ENCODE data around the gene NRIP1.

NRIP1 gene

DNA sequence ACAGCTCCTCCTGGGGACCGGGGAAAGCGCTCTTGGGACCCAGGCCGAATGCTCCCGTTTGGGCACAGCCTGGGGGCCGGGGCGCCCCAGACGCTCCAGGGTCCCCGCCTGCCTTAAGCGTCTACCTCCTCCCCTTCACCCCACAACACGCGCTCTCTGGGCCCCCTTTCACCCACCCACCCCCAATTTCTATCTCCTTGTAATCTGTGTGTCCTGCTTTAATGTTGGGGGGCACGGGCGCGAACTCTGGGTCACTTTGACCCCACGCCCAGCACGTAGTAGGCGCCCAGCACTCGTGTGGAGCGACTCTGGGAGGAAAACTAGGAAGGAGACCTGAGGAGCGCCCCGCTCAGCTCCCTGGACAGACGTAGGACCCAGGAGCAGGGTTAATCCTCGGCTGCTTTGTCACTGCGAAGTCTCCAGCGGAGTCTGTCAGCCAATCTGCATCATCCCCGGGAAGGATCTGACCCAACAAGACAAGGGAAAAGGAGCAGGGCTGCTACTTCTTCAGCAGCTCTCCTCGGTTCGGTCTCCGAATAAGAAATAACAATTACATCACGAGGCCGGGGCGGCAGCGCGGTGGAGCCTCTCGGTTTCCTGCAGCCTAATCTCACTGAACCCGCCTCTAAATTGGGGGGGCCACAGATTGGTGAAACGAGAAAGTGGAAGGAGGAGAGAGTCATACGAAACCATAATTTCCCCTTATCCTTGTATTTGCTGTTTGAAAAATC lies 757 bp upstream of the NRIP1 start:
- Histone ChIP-seq H3K9me3 (ENCODE audit: control insufficient read depth in 2 of 2, low read length in 2 of 2) (no peaks in the 10 kb centered on the region), H3K9ac (ENCODE audit: low read length in 2 of 2) (peak overlapping the region; percentile 81 to 90), H3K4me1 (ENCODE audit: control insufficient read depth, insufficient read depth, low read length) (peaks cover 2% of the 10 kb centered on the region), H3K4me3 (ENCODE audit: low read length in 2 of 2) (peak overlapping the region; percentile 62 to 79), H3K36me3 (ENCODE audit: control insufficient read depth in 2 of 2, insufficient read depth in 2 of 2, low read length in 2 of 2) (no peaks in the 10 kb centered on the region), H3K27ac (ENCODE audit: low read length) (peak overlapping the region; percentile 91), H3K27me3 (ENCODE audit: control insufficient read depth in 1 of 2, insufficient read depth in 2 of 2, low read length in 2 of 2) (no peaks in the 10 kb centered on the region)

DNA sequence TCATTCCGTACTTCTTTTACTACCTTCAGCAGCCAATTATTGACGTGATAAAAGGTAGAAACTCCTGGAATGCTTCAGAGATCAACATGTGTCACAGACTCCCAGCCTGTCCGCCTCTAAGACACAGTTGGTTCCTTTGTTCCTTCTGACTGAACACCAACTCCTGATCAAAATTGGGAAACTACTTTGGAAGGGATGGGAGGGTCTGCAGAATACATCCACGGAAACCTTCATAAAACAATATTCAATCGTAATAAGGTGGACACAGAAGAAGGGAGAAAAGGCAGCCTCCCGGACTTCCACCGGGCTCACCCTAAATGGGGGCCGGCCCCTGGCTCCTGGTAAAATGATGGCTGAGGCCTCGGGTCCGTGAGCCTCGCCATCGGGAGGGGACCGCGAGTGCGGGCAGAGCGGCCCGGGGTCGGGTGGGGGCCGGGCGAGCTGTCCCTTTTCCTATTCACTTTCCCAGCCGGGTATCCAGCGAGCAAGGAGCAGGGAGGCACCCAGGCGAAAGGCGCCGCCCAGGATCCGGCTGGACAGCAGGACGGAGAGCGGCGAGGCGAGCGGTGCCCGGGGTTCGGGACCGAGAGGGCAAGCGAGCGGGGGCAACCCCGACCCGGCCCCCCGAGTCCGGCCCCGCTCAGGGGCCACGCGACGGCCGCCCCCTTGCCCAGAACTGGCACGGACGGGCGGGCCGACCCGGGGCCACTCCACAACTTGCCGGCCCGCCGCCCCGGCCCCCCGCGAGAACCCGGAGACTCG lies 805 bp downstream of the NRIP1 start:
- H3K27me3 ChIP-seq (ENCODE audit: control insufficient read depth in 1 of 2, insufficient read depth in 2 of 2, low read length in 2 of 2): no peaks in the 10 kb centered on the region
- H3K9ac ChIP-seq (ENCODE audit: low read length in 2 of 2): peak overlapping the region; percentile 71 to 72
- no peaks in the 10 kb centered on the region for H3K9me3 ChIP-seq (ENCODE audit: control insufficient read depth in 2 of 2, low read length in 2 of 2)
- peaks cover 2% of the 10 kb centered on the region for H3K4me1 ChIP-seq (ENCODE audit: control insufficient read depth, insufficient read depth, low read length)
- H3K36me3 ChIP-seq (ENCODE audit: control insufficient read depth in 2 of 2, insufficient read depth in 2 of 2, low read length in 2 of 2): no peaks in the 10 kb centered on the region
- H3K27ac ChIP-seq (ENCODE audit: low read length): peak overlapping the region; percentile 68
- peak overlapping the region; percentile 78 to 87 for H3K4me3 ChIP-seq (ENCODE audit: low read length in 2 of 2)

DNA sequence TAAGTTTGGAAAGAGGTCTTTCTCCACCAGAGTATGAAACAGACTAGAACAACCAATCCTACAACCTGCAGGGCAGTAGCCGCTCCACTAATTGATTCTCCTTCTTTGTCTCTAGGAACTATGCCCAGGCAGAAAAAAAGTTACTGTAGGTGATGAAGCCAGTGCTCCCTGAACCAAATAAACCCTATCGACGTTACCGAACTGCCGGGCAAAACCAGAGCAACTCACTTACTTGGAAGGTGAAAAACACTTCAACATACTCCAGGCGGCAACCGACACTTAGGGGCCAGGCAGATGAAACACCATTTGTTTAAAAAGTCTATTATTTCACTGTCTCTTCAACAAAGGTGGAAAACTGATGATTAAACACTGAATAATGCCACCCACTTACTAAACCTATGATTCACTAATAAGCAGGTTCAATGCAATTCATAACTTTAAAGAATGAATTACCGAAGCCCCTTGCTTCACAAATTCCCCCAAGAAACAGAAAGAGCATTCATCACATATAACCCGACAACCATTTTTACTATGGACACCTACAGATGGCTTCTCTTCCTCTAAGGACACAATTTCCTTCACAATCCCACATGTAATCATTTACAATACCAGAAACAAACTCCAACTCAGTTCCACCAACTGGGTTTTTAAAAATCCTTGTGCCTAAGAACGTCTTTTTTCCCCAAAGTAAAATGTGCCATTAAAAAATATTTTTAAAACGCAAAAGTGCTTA lies 1.6 kb downstream of the NRIP1 start:
- H3K27me3 ChIP-seq (ENCODE audit: control insufficient read depth in 1 of 2, insufficient read depth in 2 of 2, low read length in 2 of 2): no peaks in the 10 kb centered on the region
- H3K4me3 ChIP-seq (ENCODE audit: low read length in 2 of 2): peak overlapping the region; percentile 78 to 87
- H3K4me1 ChIP-seq (ENCODE audit: control insufficient read depth, insufficient read depth, low read length): peaks cover 2% of the 10 kb centered on the region
- no peaks in the 10 kb centered on the region for H3K9me3 ChIP-seq (ENCODE audit: control insufficient read depth in 2 of 2, low read length in 2 of 2)
- H3K9ac ChIP-seq (ENCODE audit: low read length in 2 of 2): peak overlapping the region; percentile 71 to 72
- H3K36me3 ChIP-seq (ENCODE audit: control insufficient read depth in 2 of 2, insufficient read depth in 2 of 2, low read length in 2 of 2): no peaks in the 10 kb centered on the region
- H3K27ac ChIP-seq (ENCODE audit: low read length): no peak overlapping the region

DNA sequence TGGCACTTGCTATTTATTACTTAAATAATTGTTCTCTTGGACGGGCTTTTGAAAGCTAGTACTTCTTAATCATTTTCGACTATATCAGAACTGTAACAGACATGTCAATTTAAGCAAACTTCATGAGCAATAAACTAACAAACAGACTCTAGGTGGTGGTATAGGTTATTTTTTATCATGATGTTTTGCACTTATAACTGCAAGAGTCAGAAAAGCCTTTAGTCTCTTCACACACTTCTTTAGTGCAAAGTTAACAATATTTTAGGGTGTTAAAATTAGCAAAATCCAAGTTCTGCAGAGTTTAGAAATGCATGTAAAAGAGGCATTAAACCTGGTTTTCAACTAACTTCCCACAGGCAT lies 2.2 kb downstream of the NRIP1 start:
- H3K36me3 ChIP-seq (ENCODE audit: control insufficient read depth in 2 of 2, insufficient read depth in 2 of 2, low read length in 2 of 2): no peaks in the 10 kb centered on the region
- no peak overlapping the region for H3K27ac ChIP-seq (ENCODE audit: low read length)
- H3K4me3 ChIP-seq (ENCODE audit: low read length in 2 of 2): peak overlapping the region; percentile 78 to 87
- H3K9ac ChIP-seq (ENCODE audit: low read length in 2 of 2): peak overlapping the region in 1 of 2 donors; percentile 71
- no peaks in the 10 kb centered on the region for H3K9me3 ChIP-seq (ENCODE audit: control insufficient read depth in 2 of 2, low read length in 2 of 2)
- H3K4me1 ChIP-seq (ENCODE audit: control insufficient read depth, insufficient read depth, low read length): peaks cover 2% of the 10 kb centered on the region
- H3K27me3 ChIP-seq (ENCODE audit: control insufficient read depth in 1 of 2, insufficient read depth in 2 of 2, low read length in 2 of 2): no peaks in the 10 kb centered on the region

DNA sequence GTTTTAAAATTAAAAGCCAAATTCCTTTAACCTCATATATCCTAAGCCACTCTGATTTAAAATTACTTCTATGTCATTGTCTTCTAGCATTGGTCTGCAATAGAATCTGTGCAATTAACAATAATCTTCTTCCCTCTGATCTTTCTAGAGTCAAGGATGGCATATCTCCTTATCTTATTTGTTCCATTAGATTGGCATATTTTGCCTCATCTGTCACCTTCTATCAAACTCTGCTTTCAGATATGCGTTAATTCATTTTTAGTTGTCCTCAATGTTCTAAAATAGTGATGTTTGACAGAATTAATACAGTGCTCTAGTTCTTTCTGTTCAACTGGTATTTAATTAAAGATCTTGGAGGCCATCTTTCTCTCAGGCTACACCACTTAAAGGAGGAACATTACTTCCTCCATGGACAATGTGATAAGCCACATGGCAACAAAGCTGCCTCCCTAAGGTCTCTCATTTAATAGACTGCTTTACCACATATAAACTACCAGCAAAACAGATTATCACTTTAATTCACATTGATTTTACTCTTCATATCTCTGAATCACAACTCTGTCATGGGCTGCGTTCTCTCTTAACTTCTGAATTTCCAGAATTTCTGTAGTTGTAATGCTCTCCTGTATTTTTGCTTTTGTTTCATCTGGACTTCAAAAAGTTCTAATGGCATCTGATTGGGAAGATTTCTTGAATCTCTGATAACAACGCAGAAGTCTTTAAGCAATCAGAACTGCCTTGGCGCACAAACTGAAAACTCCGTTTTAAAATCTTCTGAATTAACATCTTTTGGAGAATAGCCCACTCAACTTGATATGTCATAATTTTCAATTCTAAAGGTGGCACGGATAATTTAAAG lies 2.8 kb downstream of the NRIP1 start:
- no peaks in the 10 kb centered on the region for H3K9me3 ChIP-seq (ENCODE audit: control insufficient read depth in 2 of 2, low read length in 2 of 2)
- H3K27ac ChIP-seq (ENCODE audit: low read length): no peak overlapping the region
- no peaks in the 10 kb centered on the region for H3K27me3 ChIP-seq (ENCODE audit: control insufficient read depth in 1 of 2, insufficient read depth in 2 of 2, low read length in 2 of 2)
- no peak overlapping the region for H3K4me3 ChIP-seq (ENCODE audit: low read length in 2 of 2)
- no peaks in the 10 kb centered on the region for H3K36me3 ChIP-seq (ENCODE audit: control insufficient read depth in 2 of 2, insufficient read depth in 2 of 2, low read length in 2 of 2)
- H3K4me1 ChIP-seq (ENCODE audit: control insufficient read depth, insufficient read depth, low read length): peaks cover 2% of the 10 kb centered on the region
- no peak overlapping the region for H3K9ac ChIP-seq (ENCODE audit: low read length in 2 of 2)

DNA sequence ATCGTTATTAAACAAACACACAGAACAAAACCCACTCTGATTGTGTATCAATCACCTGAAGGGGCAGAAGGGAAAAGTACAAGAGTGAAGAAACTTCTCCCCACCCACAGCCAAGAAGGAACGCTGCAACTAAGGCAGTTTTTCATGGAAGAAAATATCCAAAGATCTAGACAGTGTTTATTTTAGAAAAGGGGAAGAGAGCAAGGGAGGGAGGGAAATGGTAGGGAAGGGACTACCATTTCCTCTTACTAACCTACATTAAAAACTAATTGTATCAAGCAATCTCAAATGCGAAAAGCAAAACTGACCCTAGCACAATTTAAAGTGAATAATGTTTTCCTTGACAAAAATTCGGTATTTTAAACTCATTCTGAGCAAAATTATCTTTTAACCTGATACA lies 3.5 kb downstream of the NRIP1 start:
- no peak overlapping the region for H3K27ac ChIP-seq (ENCODE audit: low read length)
- H3K9me3 ChIP-seq (ENCODE audit: control insufficient read depth in 2 of 2, low read length in 2 of 2): no peaks in the 10 kb centered on the region
- no peak overlapping the region for H3K4me3 ChIP-seq (ENCODE audit: low read length in 2 of 2)
- no peaks in the 10 kb centered on the region for H3K27me3 ChIP-seq (ENCODE audit: control insufficient read depth in 1 of 2, insufficient read depth in 2 of 2, low read length in 2 of 2)
- no peaks in the 10 kb centered on the region for H3K36me3 ChIP-seq (ENCODE audit: control insufficient read depth in 2 of 2, insufficient read depth in 2 of 2, low read length in 2 of 2)
- H3K4me1 ChIP-seq (ENCODE audit: control insufficient read depth, insufficient read depth, low read length): peaks cover 2% of the 10 kb centered on the region
- H3K9ac ChIP-seq (ENCODE audit: low read length in 2 of 2): no peak overlapping the region

DNA sequence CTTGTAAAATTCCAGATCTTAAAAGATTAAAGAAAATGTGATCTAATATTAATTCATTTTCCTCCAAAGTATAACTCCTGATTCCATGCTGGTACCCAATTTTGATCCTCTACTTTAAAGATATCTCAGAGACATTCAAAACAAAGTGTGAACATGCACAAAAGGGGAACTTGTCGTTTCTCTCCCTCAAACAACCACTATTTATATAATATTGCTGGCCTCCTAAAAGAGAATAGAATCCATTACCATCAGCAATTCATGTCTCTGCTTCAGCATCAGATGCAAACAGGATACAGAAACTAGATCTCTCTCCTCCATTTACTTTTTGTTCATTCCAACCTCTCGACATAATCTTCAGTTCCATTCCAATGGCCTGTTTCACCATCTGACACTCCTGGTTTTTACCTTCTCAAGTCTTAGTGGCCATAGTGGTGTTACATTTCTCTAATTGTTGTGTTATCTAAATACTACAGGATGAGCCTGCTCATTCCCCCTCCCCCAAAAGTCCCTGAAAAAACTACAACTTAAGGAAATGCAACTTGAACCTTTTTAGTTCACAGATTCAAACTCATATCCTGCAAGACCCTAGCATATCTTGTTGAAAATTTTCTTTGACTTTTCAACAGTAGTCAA lies 4.1 kb downstream of the NRIP1 start:
- Histone ChIP-seq H3K27ac (ENCODE audit: low read length) (no peak overlapping the region), H3K9ac (ENCODE audit: low read length in 2 of 2) (no peak overlapping the region), H3K27me3 (ENCODE audit: control insufficient read depth in 1 of 2, insufficient read depth in 2 of 2, low read length in 2 of 2) (no peaks in the 10 kb centered on the region), H3K9me3 (ENCODE audit: control insufficient read depth in 2 of 2, low read length in 2 of 2) (no peaks in the 10 kb centered on the region), H3K36me3 (ENCODE audit: control insufficient read depth in 2 of 2, insufficient read depth in 2 of 2, low read length in 2 of 2) (no peaks in the 10 kb centered on the region), H3K4me1 (ENCODE audit: control insufficient read depth, insufficient read depth, low read length) (peaks cover 2% of the 10 kb centered on the region), H3K4me3 (ENCODE audit: low read length in 2 of 2) (no peak overlapping the region)

DNA sequence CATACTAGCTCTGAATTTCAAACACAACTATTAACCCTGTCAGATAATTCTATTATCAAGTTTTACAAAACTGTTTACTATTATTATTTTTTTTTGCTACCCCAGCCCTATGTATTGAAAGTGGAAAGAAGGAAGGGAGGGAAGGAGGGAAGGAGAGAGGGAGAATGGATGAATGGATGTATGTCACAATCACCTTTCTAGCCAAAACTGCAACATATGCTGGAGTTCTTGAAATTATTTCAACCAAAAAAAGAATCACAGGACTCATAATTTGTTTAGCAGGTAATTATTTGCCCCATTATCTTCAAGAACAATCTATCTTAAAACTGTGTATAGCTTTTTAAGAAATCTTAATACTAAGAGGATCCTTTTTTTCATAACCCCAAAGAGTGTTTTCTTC lies 5.4 kb downstream of the NRIP1 start:
- Histone ChIP-seq H3K4me3 (ENCODE audit: low read length in 2 of 2) (no peak overlapping the region), H3K27me3 (ENCODE audit: control insufficient read depth in 1 of 2, insufficient read depth in 2 of 2, low read length in 2 of 2) (no peaks in the 10 kb centered on the region), H3K4me1 (ENCODE audit: control insufficient read depth, insufficient read depth, low read length) (peaks cover 5% of the 10 kb centered on the region), H3K36me3 (ENCODE audit: control insufficient read depth in 2 of 2, insufficient read depth in 2 of 2, low read length in 2 of 2) (no peaks in the 10 kb centered on the region), H3K27ac (ENCODE audit: low read length) (no peak overlapping the region), H3K9ac (ENCODE audit: low read length in 2 of 2) (no peak overlapping the region), H3K9me3 (ENCODE audit: control insufficient read depth in 2 of 2, low read length in 2 of 2) (no peaks in the 10 kb centered on the region)

DNA sequence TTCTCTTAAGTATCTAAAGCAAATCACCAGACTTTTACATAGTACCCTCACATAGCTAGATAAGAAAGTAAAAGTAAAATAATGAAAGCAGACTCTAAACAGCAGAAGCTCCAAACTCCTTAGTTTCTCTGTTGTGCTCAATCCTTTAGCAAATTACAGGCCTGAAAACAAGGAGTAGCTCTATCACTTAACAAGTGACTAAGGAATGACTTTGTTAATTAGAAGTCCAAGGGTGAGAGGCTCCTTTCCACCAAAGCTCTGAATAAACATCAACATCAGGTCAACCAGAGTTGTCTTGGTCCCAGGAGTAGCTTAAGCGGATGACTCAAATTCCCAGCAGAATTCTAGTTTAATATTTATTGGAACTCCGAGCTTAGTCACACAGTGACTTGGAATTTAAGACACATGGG lies 5.9 kb downstream of the NRIP1 start:
- peaks cover 5% of the 10 kb centered on the region for H3K4me1 ChIP-seq (ENCODE audit: control insufficient read depth, insufficient read depth, low read length)
- H3K9me3 ChIP-seq (ENCODE audit: control insufficient read depth in 2 of 2, low read length in 2 of 2): no peaks in the 10 kb centered on the region
- H3K27ac ChIP-seq (ENCODE audit: low read length): no peak overlapping the region
- no peak overlapping the region for H3K9ac ChIP-seq (ENCODE audit: low read length in 2 of 2)
- H3K36me3 ChIP-seq (ENCODE audit: control insufficient read depth in 2 of 2, insufficient read depth in 2 of 2, low read length in 2 of 2): no peaks in the 10 kb centered on the region
- no peak overlapping the region for H3K4me3 ChIP-seq (ENCODE audit: low read length in 2 of 2)
- no peaks in the 10 kb centered on the region for H3K27me3 ChIP-seq (ENCODE audit: control insufficient read depth in 1 of 2, insufficient read depth in 2 of 2, low read length in 2 of 2)

DNA sequence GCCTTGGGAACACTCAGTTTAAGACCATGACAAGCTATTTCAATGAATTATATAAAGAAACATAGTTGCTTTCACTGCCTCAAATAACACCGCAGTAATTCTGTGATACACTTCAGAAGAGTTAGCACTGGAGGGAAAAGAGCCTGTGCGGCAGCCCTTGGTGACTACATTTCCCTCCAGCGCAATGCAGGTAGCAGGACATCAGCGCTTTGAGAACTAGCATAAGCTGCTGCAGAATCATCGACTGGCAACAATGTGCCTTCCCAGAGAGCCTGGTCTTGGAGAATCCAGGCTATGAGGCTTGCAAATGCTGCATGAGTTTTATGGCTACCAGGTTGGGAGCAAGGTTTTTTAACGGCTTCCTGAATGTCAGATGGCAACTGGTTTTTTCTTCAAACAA lies 7.5 kb downstream of the NRIP1 start:
- H3K36me3 ChIP-seq (ENCODE audit: control insufficient read depth in 2 of 2, insufficient read depth in 2 of 2, low read length in 2 of 2): no peaks in the 10 kb centered on the region
- H3K9me3 ChIP-seq (ENCODE audit: control insufficient read depth in 2 of 2, low read length in 2 of 2): no peaks in the 10 kb centered on the region
- no peak overlapping the region for H3K9ac ChIP-seq (ENCODE audit: low read length in 2 of 2)
- no peaks in the 10 kb centered on the region for H3K27me3 ChIP-seq (ENCODE audit: control insufficient read depth in 1 of 2, insufficient read depth in 2 of 2, low read length in 2 of 2)
- no peak overlapping the region for H3K27ac ChIP-seq (ENCODE audit: low read length)
- peak overlapping the region in 1 of 2 donors; percentile 10 for H3K4me3 ChIP-seq (ENCODE audit: low read length in 2 of 2)
- H3K4me1 ChIP-seq (ENCODE audit: control insufficient read depth, insufficient read depth, low read length): peaks cover 3% of the 10 kb centered on the region

Measured in stomach smooth muscle (tissue), 2 donors.